ENCODE measurements around the gene MCM8.

The MCM8 gene

DNA sequence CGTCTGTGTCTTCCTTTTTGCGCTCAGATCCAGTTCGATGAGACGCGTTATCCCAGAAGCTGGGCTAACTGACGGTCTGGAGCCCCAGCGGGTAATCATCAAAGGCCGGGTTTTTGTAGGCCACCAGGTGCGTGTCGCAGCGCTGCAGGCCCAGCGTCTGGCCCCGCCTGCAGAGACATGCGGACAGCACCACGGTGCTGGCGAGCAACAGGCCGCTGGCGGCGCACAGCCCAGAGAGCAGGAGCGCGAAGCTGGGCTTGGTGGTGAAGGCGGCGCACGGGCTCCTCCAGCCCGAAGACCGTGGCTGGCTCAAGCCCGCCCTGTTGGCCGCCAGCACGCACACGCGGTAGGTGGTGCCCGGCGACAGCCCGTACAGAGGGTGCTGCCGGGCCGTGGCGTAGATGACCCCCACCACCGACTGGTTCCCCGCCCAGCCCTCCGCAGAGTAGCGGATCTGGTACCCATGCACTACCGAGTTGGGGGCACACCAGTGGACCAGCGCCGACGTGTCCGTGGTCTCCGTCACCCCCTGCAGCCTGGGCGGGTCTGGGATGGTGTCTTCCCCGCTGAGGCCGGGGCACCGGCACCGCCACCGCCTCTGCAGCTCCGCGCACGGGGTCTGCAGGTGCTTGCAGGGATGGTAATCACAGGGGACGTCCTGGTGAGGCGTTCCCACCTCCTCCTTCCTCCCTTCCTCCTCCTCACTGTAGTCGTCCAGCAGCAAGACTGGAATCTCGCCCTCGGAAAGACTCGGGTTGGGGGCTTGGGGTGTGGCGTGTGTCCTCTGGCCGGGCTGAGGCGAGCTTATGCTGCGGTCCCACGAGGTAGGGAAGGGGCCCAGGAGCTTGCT, 90.7 kb downstream of the MCM8 start:
- DNase-seq = no peak

- DNase-seq = no peak
Measured at GRCh38 chr20:6041808-6042265, 91.4 kb downstream of the MCM8 start.

DNA sequence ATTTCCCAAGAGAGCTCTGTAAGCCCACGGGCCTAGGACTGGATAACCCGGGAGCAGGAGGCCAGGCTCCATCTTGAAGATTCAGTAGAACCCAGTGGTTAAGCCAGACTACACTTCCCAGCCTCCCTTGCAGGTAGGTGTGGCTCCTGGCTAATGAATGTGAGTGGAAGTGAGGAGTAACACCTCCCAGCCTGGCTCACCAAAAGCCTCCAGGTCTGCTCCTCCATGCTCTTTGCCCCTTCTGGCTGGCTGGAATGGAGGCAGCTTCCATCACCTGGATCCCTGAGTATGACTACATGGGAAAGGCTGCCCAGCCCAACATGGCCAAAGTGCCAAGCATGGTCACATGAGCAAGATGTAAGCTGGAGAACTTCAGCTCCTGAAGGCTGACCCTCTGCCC, 93.7 kb downstream of the MCM8 start:
- DNase-seq = no peak

DNA sequence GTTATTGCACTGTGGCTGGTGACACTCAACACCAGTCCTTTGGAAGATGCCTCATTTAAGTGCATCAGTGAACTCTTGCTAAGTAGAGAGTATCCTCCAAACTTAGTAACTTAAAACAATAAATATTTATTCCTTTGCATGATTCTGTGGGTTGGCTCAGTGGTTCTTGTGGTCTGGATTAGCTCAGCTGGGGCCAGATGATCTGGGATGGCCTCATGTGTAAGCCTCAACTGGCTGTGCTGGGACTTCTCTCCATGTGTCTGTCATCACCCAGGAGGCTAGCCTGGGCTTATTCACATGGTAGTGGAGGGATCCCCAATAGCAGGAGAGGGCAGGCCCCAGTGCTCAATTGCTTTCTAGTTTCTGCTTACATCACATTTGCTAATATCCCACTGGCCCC, 95.1 kb downstream of the MCM8 start:
- no peak for DNase-seq

DNA sequence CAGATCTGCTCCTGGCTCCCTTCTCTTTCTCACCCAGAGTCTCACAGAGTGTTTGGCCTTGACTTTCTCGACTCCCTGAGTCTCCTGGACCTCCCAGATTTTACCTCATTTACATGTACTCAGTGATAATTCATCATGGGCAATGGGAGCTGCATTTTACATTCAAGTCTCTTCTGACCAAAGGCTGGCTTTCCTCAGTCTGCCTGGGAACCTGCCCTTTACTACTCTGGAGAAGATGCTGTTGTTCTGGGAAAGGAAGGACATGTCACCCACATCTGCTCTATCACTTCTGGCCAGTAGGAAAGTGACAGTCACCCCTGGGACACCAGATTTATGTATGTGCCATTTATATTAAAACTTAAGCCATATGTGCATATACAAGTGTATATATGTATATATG, 96.0 kb downstream of the MCM8 start:
- DNase-seq = no peak

DNA sequence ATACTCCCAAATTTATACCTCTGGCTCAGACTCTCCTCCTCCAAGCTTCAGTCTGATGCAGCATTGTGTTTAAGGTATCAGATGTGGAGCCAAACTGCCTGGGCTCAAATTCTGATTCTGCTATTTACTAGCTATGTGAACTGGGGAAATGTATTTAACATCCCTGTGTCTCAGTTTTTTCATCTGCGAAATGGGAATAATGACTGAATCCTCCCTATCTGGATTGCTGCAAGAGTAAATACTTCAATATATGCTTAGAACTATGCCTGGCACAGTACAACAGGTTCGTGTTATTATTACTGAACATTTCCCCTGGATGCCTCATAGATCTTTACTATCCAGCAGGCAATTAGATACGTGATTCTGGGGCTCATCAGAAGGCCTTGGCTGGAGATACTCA, 97.9 kb downstream of the MCM8 start:
- DNase-seq = no peak

All from amygdala (tissue), 56 donors.